ENCODE results near the gene NELL1. TPM values are rescaled to one million over a fixed set of nuclear protein-coding genes. Genes with fewer than 3 reads are reported as not detected.

NELL1 gene
- total RNA-seq, 1 donor from 2014 or later: not detected

DNA sequence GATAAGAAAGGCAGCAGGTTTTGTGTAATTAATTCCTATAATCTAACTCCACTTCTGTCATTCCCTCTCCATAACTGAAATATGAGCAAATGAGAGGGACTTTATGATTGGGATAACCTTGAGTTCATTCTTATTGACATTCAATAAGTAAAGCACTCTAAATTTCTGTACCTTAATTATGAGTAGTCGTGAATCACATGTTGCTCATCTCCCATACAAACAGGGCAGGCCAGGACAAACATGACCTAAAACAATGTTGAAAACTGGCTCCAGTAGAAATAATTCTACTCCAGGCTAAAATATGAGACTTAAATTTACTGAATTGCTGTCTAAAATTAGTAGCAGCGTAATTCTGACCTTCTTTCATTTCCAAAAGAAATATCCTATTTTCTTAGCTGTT, 505.4 kb downstream of the NELL1 start:
- H3K4me3 Mint-ChIP-seq: no peak overlapping the region
- no peaks in the 10 kb centered on the region for H3K36me3 Mint-ChIP-seq
- H2AFZ ChIP-seq (replicated peaks): no peak overlapping the region
- no peak overlapping the region for H3K27ac Mint-ChIP-seq
- H3K9me3 ChIP-seq (ENCODE audit: low read depth): no peaks in the 10 kb centered on the region
- no peaks in the 10 kb centered on the region for H3K79me2 ChIP-seq (ENCODE audit: low read depth)
- no peak for DNase-seq (ENCODE audit: low spot score)
- no peak overlapping the region for H3K4me2 ChIP-seq
- H3K4me3 ChIP-seq: no peak overlapping the region
- no peaks in the 10 kb centered on the region for H3K27me3 Mint-ChIP-seq (ENCODE audit: insufficient read depth, low read depth)
- H3K9me3 Mint-ChIP-seq: no peaks in the 10 kb centered on the region
- no peaks in the 10 kb centered on the region for H3K36me3 ChIP-seq
- H3K27me3 ChIP-seq: no peaks in the 10 kb centered on the region
- no peaks in the 10 kb centered on the region for H3F3A ChIP-seq (ENCODE audit: low read depth)
- H3K4me1 ChIP-seq: no peaks in the 10 kb centered on the region
- H3K27ac ChIP-seq: no peak overlapping the region
- no peak overlapping the region for H3K9ac ChIP-seq
- H3K4me1 Mint-ChIP-seq: peaks cover 6% of the 10 kb centered on the region
- TF ChIP-seq EZH2phosphoT487 (IDR thresholded peaks at IDR 0.05): no peak
- no peak for TF ChIP-seq EZH2 (IDR thresholded peaks at IDR 0.05)
- TF ChIP-seq, protein P1, sequence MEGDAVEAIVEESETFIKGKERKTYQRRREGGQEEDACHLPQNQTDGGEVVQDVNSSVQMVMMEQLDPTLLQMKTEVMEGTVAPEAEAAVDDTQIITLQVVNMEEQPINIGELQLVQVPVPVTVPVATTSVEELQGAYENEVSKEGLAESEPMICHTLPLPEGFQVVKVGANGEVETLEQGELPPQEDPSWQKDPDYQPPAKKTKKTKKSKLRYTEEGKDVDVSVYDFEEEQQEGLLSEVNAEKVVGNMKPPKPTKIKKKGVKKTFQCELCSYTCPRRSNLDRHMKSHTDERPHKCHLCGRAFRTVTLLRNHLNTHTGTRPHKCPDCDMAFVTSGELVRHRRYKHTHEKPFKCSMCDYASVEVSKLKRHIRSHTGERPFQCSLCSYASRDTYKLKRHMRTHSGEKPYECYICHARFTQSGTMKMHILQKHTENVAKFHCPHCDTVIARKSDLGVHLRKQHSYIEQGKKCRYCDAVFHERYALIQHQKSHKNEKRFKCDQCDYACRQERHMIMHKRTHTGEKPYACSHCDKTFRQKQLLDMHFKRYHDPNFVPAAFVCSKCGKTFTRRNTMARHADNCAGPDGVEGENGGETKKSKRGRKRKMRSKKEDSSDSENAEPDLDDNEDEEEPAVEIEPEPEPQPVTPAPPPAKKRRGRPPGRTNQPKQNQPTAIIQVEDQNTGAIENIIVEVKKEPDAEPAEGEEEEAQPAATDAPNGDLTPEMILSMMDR (IDR thresholded peaks at IDR 0.05): no peak
- H4K20me1 ChIP-seq (ENCODE audit: low read depth): no peaks in the 10 kb centered on the region

- Histone ChIP-seq H3K4me3 (no peak overlapping the region), H2AFZ (replicated peaks) (no peak overlapping the region), H3K27me3 (no peaks in the 10 kb centered on the region), H3F3A (ENCODE audit: low read depth) (no peaks in the 10 kb centered on the region), H4K20me1 (ENCODE audit: low read depth) (no peaks in the 10 kb centered on the region), H3K27ac (no peak overlapping the region), H3K9me3 (ENCODE audit: low read depth) (no peaks in the 10 kb centered on the region), H3K36me3 (no peaks in the 10 kb centered on the region), H3K4me2 (no peak overlapping the region), H3K79me2 (ENCODE audit: low read depth) (no peaks in the 10 kb centered on the region), H3K4me1 (no peaks in the 10 kb centered on the region), H3K9ac (no peak overlapping the region)
- no peak overlapping the region for H3K27ac Mint-ChIP-seq
- H3K4me3 Mint-ChIP-seq: no peak overlapping the region
- H3K9me3 Mint-ChIP-seq: no peaks in the 10 kb centered on the region
- H3K4me1 Mint-ChIP-seq: peaks cover 7% of the 10 kb centered on the region
- DNase-seq (ENCODE audit: low spot score): no peak
- no peaks in the 10 kb centered on the region for H3K36me3 Mint-ChIP-seq
- H3K27me3 Mint-ChIP-seq (ENCODE audit: insufficient read depth, low read depth): no peaks in the 10 kb centered on the region
- TF ChIP-seq EZH2 (IDR thresholded peaks at IDR 0.05) (no peak), EZH2phosphoT487 (IDR thresholded peaks at IDR 0.05) (no peak)
- TF ChIP-seq, protein P1 (IDR thresholded peaks at IDR 0.05): no peak
These were observed 508.0 kb downstream of the NELL1 start for GRCh38 chr11:21177379-21177778.

- no peaks in the 10 kb centered on the region for H3K79me2 ChIP-seq (ENCODE audit: low read depth)
- H3K4me1 ChIP-seq: no peaks in the 10 kb centered on the region
- no peak for TF ChIP-seq EZH2 (IDR thresholded peaks at IDR 0.05)
- TF ChIP-seq, protein P1 (IDR thresholded peaks at IDR 0.05): no peak
- TF ChIP-seq EZH2phosphoT487 (IDR thresholded peaks at IDR 0.05): no peak
- H3K36me3 ChIP-seq: no peaks in the 10 kb centered on the region
- H3K4me2 ChIP-seq: no peak overlapping the region
- H3K9ac ChIP-seq: no peak overlapping the region
- no peak for DNase-seq (ENCODE audit: low spot score)
- H3K27me3 ChIP-seq: no peaks in the 10 kb centered on the region
- H3K4me3 ChIP-seq: no peak overlapping the region
- Mint-ChIP-seq H3K27me3 (ENCODE audit: insufficient read depth, low read depth) (peaks cover 3% of the 10 kb centered on the region), H3K4me3 (no peak overlapping the region), H3K36me3 (no peaks in the 10 kb centered on the region), H3K4me1 (peaks cover 7% of the 10 kb centered on the region), H3K9me3 (no peaks in the 10 kb centered on the region), H3K27ac (no peak overlapping the region)
- no peaks in the 10 kb centered on the region for H4K20me1 ChIP-seq (ENCODE audit: low read depth)
- no peak overlapping the region for H2AFZ ChIP-seq (replicated peaks)
- no peak overlapping the region for H3K27ac ChIP-seq
- no peaks in the 10 kb centered on the region for H3K9me3 ChIP-seq (ENCODE audit: low read depth)
- H3F3A ChIP-seq (ENCODE audit: low read depth): no peaks in the 10 kb centered on the region
These were observed 510.4 kb downstream of the NELL1 start for GRCh38 chr11:21179770-21180169.

All from neural progenitor cell (in vitro differentiated cells).